Right renal cortex interstitium (tissue), 3 donors: ENCODE measurements around the gene ALG10. TPM values are rescaled to one million over a fixed set of nuclear protein-coding genes. Genes with fewer than 3 reads are reported as not detected.
"Not testable (repeated sequence)": the region's sequence is repeated elsewhere in the genome, so short reads cannot be mapped to it uniquely, and the experiment has no call there.

Experiments
- DNase-seq, 3 donors: peaks; one replicate each; pipeline ENCODE4 v3.0.0-alpha.2; 2013; ENCODE audit warnings: low read depth in 3 of 3, low spot score in 2 of 3
- polyA plus RNA-seq, 3 donors: library from polyadenylated mRNA; unstranded; fragments of 120-200 nt; gene quantifications; one replicate each; pipeline ENCODE4 v1.2.1, GENCODE V29; 2013; ENCODE audit not compliant: insufficient read length in 3 of 3

The ALG10 gene, protein sequence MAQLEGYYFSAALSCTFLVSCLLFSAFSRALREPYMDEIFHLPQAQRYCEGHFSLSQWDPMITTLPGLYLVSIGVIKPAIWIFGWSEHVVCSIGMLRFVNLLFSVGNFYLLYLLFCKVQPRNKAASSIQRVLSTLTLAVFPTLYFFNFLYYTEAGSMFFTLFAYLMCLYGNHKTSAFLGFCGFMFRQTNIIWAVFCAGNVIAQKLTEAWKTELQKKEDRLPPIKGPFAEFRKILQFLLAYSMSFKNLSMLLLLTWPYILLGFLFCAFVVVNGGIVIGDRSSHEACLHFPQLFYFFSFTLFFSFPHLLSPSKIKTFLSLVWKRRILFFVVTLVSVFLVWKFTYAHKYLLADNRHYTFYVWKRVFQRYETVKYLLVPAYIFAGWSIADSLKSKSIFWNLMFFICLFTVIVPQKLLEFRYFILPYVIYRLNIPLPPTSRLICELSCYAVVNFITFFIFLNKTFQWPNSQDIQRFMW
- 1 to 10 TPM; 6.9 to 8.5 (median 7.8) TPM for polyA plus RNA-seq

DNA sequence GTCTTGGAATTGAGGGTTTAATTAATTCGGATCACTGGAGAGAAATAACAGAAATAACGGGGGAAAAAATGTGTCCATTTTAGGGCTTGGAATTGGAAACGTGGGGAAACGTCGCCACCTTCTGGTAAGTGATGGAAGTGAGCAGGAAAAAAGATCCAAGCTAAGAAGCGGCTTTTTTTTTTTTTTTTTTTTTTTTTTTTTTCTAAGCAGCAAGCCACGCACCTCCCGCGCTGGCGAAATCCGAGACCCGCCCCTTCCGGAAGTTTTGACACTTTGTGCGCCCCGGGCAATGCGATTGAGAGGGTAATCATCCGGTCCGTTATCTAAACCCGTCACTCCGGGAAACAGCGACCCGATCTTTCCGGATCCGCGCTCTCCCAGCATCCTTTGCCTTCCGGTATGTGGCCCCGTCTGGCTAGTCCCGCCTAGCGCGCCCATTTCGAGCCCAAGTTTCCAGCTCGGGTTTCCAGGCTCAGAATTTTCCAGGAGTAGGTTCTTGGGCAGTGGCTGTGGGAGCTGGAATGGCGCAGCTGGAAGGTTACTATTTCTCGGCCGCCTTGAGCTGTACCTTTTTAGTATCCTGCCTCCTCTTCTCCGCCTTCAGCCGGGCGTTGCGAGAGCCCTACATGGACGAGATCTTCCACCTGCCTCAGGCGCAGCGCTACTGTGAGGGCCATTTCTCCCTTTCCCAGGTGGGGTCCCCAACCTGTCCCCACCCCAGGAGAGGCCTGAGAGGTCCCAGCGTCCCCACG is at the start of gene ALG10:
TSS of gene ALG10 (plus strand) at position 418 of the 752 bp plus-strand sequence. CDS start at position 522, 104 bp downstream.
- DNase-seq = peak; percentile 89 to 94 (median 93)

DNA sequence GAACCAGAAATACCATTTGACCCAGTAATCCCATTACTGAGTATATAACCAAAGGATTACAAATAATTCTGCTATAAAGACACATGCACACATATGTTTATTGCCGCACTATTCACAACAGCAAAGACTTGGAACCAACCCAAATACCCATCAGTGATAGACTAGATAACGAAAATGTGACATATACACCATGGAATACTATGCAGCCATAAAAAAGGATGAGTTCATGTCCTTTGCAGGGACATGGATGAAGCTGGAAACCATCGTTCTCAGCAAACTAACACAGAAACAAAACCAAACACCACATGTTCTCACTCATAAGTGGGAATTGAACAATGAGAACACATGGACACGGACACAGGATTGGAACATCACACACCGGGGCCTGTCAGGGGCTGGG is 49.4 kb upstream of the ALG10 start:
- DNase-seq = not testable (repeated sequence)

DNA sequence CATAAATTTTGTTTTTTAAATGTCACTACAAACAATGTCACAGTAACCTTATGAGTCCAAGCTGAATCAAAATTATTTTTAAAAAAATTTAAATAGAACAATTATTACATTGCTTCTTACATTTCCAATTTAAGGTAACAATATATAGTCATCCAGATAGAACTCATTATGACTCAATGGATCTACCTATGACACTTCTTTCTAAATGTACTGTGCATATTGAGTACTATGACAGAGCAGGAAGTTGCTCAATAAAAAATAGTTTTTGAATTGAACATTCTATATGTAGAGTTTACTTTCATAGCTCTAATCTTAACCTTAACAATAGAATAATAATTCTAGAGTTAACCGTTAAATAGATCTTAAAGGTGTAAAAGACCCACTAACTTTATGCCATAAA is 44.4 kb upstream of the ALG10 start:
- no peak for DNase-seq

DNA sequence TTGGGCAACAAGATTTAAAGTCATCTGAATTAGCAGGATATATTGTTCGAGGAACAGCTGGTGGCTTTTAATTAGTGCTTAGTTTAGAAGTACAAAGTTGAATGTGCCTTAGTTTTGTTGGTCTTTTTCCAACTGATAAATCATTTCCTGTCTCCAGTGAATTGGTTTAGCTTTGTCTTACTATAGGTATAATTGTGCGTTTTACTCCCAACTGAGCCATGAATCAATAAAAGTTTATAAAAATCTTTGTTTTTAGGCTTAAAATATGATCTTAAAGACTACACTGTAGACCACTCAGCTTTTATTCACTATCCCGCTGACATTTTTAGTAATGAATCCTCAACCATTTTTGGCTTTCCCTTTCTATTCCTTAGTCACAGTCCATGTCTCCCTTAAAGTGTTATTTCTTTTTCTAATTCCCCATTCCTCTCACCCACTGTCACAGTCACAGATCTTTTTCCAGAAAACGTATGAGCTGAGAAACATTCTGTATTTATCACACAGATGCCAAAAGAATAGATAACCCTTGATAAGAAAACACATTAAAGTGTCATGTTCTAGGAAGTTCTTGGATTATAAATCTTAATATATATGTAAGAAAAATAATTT is 34.0 kb upstream of the ALG10 start:
- peak; percentile 15 to 23 (median 18) for DNase-seq

DNA sequence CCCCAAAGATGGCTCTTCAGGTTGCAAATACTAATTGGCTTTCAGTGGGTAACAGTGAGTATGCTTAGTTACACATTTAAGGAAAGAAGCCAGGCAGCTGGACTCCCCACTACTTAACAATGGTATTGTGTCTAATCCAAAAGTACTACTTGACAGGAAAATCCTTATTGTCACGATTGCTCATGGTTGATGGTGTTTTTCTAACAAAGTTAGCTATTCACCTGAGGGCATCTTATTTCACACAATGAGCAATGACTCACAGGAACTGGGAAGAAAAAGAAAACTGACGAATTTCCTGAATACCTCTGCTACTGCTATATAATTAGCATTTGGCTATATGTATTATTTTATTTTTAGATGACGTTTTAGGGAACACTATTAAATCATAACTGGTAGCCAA is 33.4 kb upstream of the ALG10 start:
- peak in 1 of 3 donors; percentile 2 for DNase-seq

DNA sequence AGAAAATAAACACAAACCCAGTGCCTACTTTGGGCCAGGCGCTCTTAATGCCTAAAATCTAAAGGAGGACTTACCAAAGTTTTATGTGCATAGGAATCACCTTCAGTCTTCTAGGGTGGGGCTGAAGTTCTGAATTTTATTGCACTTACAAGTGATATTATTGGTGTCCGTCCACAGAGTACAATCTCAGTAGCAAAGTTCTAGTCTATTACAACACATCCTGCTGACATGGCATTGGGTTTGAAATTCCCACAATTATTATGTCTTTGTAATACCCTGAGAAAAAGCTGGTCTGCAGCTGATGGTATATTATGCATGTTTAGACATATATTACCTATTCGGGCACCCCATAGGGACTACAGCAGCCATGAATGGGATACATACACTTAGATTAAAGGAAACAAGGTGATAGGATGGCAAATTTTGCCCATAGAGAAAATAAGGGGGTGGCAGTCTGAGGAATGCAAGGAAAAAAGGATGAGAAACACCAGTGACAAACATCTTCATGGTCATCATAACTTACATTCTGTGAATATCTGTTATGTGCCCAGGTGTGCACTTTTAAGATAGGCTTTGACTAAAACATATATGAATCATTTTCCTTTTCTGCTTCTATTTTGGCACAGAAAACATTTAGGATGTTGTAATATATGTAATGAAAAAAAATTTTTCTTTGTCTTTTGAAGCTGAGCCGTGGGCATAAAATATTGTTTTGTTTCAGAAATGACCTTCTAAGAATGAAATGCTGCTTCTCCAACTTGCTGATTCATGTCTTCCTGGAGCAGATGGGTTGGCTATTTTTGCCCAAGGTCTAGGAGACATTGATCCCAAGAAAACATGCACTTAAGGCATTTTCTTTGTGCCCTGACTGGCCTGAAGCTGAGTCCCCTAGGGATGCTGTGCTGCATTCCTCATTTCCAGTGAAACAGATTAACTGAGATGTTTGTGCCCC is 27.2 kb upstream of the ALG10 start:
- DNase-seq = no peak

DNA sequence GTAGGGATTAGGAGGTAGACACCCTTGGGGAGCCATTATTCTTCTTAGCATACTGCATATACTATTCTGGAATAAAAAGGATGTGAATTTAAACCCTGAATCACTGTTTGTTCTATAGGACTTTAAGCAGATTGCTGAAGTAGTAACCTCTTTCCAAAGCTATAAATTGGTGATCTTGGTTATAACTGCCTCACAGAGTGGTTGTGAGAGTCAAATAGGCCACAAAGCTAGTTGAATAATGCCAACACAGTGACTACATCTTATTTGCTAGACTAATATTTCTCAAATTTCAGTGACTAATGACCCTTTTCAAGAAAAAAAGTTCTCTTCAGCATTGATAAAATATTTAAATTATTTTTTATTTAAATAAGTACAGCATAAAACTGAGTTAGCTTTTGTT is 13.5 kb upstream of the ALG10 start:
- not testable (repeated sequence) for DNase-seq

DNA sequence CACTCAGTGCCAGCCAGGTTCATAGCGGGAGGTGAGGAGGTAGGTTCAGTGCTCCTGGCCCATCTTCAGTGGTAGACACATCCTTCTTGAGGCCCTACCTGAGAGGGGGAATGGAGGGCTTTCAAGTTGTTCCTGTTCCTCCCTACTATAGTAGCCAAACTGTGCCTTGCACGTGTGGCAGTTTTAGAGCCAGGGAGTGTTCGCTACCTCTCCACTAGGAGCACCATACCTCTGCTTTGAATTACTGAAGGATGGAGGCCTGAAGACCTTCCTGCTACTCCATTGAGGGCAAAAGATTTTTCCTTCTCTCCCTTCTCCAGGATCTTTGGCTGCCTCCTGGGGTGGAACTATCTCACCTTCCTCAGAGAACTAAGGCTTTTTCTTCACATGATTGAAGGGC is 5.9 kb upstream of the ALG10 start:
- DNase-seq = no peak

DNA sequence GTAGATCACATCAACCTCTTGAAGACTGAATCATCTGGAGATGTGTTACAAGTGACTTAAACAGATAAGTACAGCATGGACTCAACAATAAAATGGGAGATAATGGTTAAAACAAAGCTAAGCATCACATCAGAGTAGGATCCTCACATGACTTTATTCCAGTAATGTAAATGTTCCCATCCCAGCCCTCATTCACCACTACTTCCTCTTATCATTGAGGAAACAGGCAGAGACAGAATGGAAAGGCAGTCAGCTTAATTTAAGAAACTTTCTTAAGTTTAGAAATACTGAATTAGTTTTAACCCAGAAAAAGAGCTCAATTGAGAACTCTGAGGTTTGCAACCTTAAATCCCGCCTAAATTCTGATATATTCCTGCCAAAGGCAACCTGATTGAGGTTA is 1.2 kb upstream of the ALG10 start:
- no peak for DNase-seq

DNA sequence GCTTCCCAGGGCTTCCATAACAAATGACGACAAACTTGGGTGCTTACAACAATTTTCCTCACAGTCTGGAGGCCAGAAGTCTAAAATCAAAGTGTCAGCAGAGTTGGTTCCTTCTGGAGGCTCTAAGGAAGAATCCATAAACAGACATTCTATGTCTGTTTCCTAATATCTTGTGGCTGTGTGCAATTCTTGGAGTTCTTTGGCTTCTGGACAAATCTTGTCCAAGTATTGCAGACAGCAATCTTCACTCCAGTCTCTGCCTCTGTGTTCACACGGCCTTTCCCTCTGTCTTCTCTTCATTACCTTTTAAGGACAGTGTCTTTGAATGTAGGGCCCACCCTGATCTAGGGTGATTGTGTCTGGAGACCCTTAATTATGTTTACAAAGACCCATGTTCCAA is 5.4 kb downstream of the ALG10 start:
- DNase-seq = not testable (repeated sequence)

DNA sequence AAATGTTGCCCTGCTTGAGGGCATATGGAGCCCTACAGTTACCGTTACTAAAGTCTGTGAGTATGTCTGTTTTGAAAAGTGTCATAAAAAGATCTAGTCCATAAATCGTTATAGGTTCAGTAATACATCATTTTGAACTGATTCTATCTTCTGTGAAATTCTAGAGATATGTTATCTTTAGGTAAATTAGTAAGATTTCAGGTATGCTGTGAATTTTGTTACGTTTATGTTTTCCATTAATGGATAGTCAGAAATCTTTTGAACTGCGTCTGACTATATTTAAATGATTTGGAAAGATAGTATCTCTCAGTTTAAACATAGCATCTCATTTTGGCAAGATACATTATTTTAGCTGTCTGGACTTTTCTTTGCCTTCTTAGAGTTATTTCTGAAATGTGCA is 8.3 kb downstream of the ALG10 start:
- DNase-seq = no peak

DNA sequence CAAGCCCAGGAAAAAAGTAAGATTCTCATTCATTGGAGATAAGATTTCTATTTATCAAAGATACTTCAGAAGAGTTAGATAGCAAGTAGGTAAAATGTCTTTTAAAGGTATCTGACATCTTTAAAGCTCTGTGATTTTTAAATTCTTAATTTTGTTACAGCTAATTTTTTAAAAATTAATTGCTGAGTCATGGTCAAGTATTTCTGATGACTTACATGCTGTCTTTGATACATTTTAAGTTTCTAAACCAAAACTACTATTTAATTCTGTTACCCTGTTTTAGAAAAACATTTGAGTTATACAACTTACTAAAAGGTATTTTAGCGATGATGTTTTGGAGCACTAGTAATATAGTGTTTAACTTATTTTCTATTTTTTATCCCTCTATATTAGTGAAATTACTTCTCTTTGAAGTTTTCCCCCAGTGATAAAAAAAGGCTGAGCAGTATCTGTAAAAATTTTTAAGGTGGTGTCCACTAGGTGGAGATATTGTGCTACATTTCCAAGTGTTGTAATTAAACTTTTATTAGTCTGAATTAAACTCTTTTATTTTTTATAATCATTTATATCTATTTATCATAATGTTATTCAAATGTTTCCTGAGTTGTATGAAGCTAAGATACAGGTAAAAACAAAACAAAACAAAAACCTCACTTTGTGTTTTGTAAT is 11.5 kb downstream of the ALG10 start:
- DNase-seq = no peak

DNA sequence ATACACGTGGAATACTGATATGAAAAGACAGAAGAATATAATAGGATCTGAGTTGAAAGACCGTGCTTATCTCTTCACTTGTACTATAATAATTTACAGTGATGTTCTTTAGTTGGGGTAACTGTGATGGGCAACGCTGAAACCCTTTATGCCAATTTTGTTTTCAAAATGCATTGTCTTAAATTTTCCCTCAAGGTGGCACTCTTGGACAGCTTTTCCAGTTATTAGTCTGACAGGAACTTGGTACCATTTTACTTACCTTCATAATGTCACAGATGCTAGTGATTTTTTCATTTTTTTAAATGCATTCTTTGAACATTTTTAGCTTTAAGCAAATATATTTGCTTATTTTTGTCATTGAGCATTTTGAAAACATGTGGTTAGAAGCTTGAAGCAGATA is 16.1 kb downstream of the ALG10 start:
- not testable (repeated sequence) for DNase-seq

DNA sequence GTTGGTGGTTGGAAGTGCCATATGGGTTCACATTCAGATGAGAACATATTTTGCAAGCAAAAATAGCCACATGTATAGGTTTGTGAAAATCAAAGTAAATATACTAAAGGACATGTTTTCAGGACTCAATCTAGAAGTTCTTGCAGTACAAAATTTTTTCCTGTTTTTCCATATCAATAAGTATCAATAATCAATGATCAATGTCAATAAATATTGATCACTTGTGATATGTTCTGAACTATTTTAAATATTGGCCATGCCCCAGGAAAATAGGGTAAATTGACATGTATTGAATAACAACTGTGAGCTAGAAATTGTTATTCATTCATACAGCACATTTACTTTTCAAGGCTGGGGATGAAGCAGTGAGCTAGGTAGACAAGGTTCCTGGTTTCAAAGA is 24.3 kb downstream of the ALG10 start:
- no peak for DNase-seq

DNA sequence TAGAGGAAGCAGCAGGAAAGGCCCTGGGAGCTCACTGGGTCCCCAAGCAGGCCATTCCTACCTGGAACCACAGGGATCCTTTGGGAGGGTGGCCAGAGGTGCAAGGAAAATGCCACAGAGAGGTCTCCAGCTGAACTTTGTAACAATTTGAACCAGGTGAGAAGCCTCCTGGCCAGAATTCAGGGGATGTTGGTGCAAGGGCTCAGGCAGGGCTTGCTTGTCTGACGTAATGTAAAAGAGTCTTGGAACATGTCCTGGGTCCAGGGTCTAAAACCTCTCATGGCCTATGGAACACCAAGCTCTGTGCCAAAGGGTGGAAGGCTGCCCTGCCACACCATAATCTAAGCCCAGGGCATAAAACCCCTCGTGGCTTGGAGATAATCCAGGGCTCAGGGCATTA is 25.6 kb downstream of the ALG10 start:
- not testable (repeated sequence) for DNase-seq

DNA sequence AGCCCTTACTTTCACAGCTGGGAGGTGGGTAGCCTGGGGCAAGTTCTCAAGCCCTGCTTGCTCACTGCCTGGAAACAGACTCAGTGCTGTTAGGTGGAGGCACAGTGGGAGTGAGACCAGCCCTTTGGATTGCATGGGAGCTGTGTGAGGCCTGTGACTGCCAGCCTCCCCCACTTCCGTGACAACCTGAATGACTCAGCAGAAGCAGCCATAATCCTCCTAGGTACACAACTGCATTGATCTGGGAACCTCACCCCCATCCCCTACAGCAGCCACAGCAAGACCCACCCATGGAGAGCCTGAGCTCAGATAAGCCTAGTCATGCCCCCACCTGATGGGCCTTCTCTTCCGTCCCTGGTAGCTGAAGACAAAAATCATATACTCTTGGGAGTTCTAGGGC is 26.4 kb downstream of the ALG10 start:
- DNase-seq = no peak

DNA sequence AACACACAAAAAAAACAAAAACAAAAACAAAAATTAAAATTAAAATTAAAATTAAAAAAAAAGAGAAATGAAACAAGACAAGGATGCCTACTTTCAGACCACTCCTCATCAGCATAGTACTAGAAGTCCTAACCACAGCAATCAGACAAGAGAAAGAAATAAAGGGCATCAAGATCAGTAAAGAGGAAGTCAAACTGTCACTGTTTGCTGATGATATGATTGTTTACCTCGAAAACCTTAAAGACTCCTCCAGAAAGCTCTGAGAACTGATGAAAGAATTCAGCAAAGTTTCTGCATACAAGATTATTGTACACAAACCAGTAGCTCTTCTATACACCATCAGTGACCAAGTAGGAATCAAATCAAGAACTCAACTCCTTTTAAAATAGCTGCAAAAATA is 29.2 kb downstream of the ALG10 start:
- DNase-seq = no peak

DNA sequence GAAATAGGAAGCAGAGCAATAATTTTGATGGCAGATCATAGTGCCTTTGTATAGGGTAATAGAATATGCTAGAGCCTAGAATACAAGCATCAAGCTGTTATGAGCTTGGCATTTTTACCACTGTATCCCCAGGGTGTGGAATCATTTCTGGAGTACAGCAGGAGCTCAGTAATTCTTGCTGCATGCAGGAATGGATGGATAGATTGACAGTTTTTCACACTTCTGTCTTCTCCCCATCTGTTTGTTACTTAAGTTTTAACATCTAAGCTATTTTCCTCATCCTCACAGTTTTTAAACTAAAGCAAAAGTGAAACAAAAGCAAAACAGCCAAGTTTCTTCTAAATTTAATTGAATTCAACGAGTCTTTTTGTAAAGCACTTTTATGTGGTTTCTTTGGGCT is 32.6 kb downstream of the ALG10 start:
- DNase-seq = no peak
